ENCODE results near the gene RPL35A. TPM values are rescaled to one million over a fixed set of nuclear protein-coding genes. Genes with fewer than 3 reads are reported as not detected.
"Not testable (repeated sequence)": the region's sequence is repeated elsewhere in the genome, so short reads cannot be mapped to it uniquely, and the experiment has no call there.

Gene RPL35A
- total and polyA plus RNA-seq, 4 experiments from 2014 or later = 1,277 to 2,056 (median 1,744) TPM

GRCh38 chr3:197908957-197909701, 40.9 kb upstream of the RPL35A start:
- H3K4me3 Mint-ChIP-seq = no peak overlapping the region
- CTCF ChIA-PET (ENCODE audit: partially characterized antibody) = no interaction called here
- intact Hi-C loops (cut with micrococcal nuclease) = no loop called here

DNA sequence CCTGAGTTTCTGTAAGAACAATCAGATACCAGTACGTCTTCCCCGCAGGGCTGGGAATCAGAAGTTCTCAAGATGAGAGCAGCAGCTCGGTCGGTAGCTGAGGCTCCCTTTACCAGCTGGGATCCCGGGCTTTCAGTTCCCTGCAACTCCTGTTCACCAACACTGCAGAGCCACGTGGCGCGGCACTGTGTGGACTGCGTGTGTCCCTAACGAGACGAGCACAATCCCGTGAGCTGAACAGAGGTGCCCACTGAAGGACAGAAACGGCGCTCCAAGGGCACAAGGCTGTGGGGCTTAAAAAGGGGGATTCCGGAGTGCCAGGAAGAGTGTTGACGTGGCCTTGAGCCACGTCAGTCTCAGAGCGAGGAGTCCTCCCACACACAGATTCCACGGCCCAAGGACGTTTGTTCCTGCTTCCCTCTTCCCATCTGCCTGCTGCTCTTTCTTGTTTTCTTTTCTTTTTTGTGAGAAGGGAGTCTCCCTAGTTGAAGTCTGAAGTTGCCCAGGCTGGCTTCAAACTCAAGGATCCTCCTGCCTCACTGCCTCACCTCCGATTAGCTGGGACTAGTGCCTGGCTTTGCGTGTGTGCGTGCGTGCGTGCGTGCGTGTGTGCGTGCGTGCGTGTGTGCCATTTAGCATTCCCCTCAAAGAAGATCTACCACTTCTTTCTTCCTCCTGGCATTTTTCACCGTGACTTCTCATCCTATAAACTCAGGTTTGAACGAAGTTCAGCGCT, 37.1 kb upstream of the RPL35A start:
- Histone ChIP-seq H3K36me3 (ENCODE audit: insufficient read depth, low read length) (no peaks in the 10 kb centered on the region), H3K27ac (ENCODE audit: low read depth, low read length) (no peak overlapping the region), H3K27me3 (ENCODE audit: insufficient read depth, low read length) (no peaks in the 10 kb centered on the region), H3K4me1 (ENCODE audit: insufficient read depth, low read length) (no peaks in the 10 kb centered on the region), H3K4me3 (ENCODE audit: low read length in 2 of 2) (no peak overlapping the region), H3K9me3 (ENCODE audit: control insufficient read depth in 1 of 2, low read length in 2 of 2) (no peaks in the 10 kb centered on the region)
- Mint-ChIP-seq H3K36me3 (peaks cover 0 to 4% of the 10 kb centered on the region in 2 donors), H3K9me3 (no peaks in the 10 kb centered on the region), H3K4me1 (no peaks in the 10 kb centered on the region), H3K4me3 (peak overlapping the region in 6 of 8 donors; percentile 15 to 70 (median 42)), H3K27me3 (no peaks in the 10 kb centered on the region), H3K27ac (peak overlapping the region in 3 of 7 donors; percentile 57 to 70 (median 68))
- intact Hi-C loops (cut with micrococcal nuclease) = no loop called here
- peak in 1 of 5 donors; percentile 2 for DNase-seq
- CTCF ChIA-PET (ENCODE audit: partially characterized antibody) = interaction anchor here (0.9 kb wide), 1 partner anchor 9 kb away, joined by 3 read pairs; no protein-coding TSS in a partner anchor
- POLR2A ChIA-PET (ENCODE audit: partially characterized antibody) = no interaction called here

More at GRCh38 chr3:197908957-197909701, 40.9 kb upstream of the RPL35A start:
- POLR2A ChIA-PET (ENCODE audit: partially characterized antibody) = no interaction called here
- DNase-seq = no peak
- Mint-ChIP-seq H3K36me3 (peaks cover 0 to 3% of the 10 kb centered on the region in 2 donors), H3K9me3 (no peaks in the 10 kb centered on the region), H3K27ac (no peak overlapping the region), H3K4me1 (peaks cover 4 to 10% (median 7%) of the 10 kb centered on the region in 4 donors), H3K27me3 (no peaks in the 10 kb centered on the region)
- Histone ChIP-seq H3K27ac (ENCODE audit: low read depth, low read length) (no peak overlapping the region), H3K4me3 (ENCODE audit: low read length in 2 of 2) (no peak overlapping the region), H3K36me3 (ENCODE audit: insufficient read depth, low read length) (no peaks in the 10 kb centered on the region), H3K27me3 (ENCODE audit: insufficient read depth, low read length) (no peaks in the 10 kb centered on the region), H3K4me1 (ENCODE audit: insufficient read depth, low read length) (peaks cover 7% of the 10 kb centered on the region), H3K9me3 (ENCODE audit: control insufficient read depth in 1 of 2, low read length in 2 of 2) (no peaks in the 10 kb centered on the region)

- ChIA-PET POLR2A (ENCODE audit: partially characterized antibody) (no interaction called here), CTCF (ENCODE audit: partially characterized antibody) (interaction anchor here (1.4 kb wide), 1 partner anchor 8 kb away, joined by 4 read pairs; no protein-coding TSS in a partner anchor)
- Mint-ChIP-seq H3K9me3 (no peaks in the 10 kb centered on the region), H3K27ac (no peak overlapping the region), H3K4me1 (no peaks in the 10 kb centered on the region), H3K27me3 (no peaks in the 10 kb centered on the region), H3K4me3 (peak overlapping the region in 1 of 8 donors; percentile 64), H3K36me3 (peaks cover 0 to 4% of the 10 kb centered on the region in 2 donors)
- Histone ChIP-seq H3K27me3 (ENCODE audit: insufficient read depth, low read length) (no peaks in the 10 kb centered on the region), H3K36me3 (ENCODE audit: insufficient read depth, low read length) (no peaks in the 10 kb centered on the region), H3K9me3 (ENCODE audit: control insufficient read depth in 1 of 2, low read length in 2 of 2) (no peaks in the 10 kb centered on the region), H3K4me1 (ENCODE audit: insufficient read depth, low read length) (no peaks in the 10 kb centered on the region), H3K4me3 (ENCODE audit: low read length in 2 of 2) (no peak overlapping the region), H3K27ac (ENCODE audit: low read depth, low read length) (no peak overlapping the region)
- intact Hi-C loops (cut with micrococcal nuclease) = no loop called here
- DNase-seq = no peak
Measured at GRCh38 chr3:197913641-197914380, 36.2 kb upstream of the RPL35A start.

- DNase-seq; intact Hi-C loops (cut with micrococcal nuclease); POLR2A ChIA-PET (ENCODE audit: partially characterized antibody); CTCF ChIA-PET (ENCODE audit: partially characterized antibody); H3K27ac ChIP-seq (ENCODE audit: low read depth, low read length); H3K36me3 ChIP-seq (ENCODE audit: insufficient read depth, low read length); H3K4me1 ChIP-seq (ENCODE audit: insufficient read depth, low read length); H3K27me3 ChIP-seq (ENCODE audit: insufficient read depth, low read length); H3K4me3 ChIP-seq (ENCODE audit: low read length in 2 of 2); H3K4me1 Mint-ChIP-seq; H3K9me3 Mint-ChIP-seq; H3K27me3 Mint-ChIP-seq; H3K9me3 ChIP-seq (ENCODE audit: control insufficient read depth in 1 of 2, low read length in 2 of 2); H3K4me3 Mint-ChIP-seq: not testable (repeated sequence)
- Mint-ChIP-seq H3K36me3 (peaks cover 20 to 27% of the 10 kb centered on the region in 2 donors), H3K27ac (peak overlapping the region in 1 of 7 donors; percentile 36)
Measured at GRCh38 chr3:197921429-197922275, 28.3 kb upstream of the RPL35A start.

GRCh38 chr3:197926418-197926817, 23.6 kb upstream of the RPL35A start:
- Mint-ChIP-seq H3K36me3 (peaks cover 32 to 48% of the 10 kb centered on the region in 2 donors), H3K4me1 (no peaks in the 10 kb centered on the region), H3K27ac (no peak overlapping the region), H3K4me3 (no peak overlapping the region), H3K27me3 (no peaks in the 10 kb centered on the region), H3K9me3 (peaks cover 0 to 8% (median 0%) of the 10 kb centered on the region in 8 donors)
- POLR2A ChIA-PET (ENCODE audit: partially characterized antibody) = no interaction called here
- intact Hi-C loops (cut with micrococcal nuclease) = no loop called here
- CTCF ChIA-PET (ENCODE audit: partially characterized antibody) = no interaction called here
- no peaks in the 10 kb centered on the region for H3K4me1 ChIP-seq (ENCODE audit: insufficient read depth, low read length)
- no peaks in the 10 kb centered on the region for H3K27me3 ChIP-seq (ENCODE audit: insufficient read depth, low read length)
- H3K27ac ChIP-seq (ENCODE audit: low read depth, low read length) = no peak overlapping the region
- H3K4me3 ChIP-seq (ENCODE audit: low read length in 2 of 2) = no peak overlapping the region
- DNase-seq = no peak
- H3K9me3 ChIP-seq (ENCODE audit: control insufficient read depth in 1 of 2, low read length in 2 of 2) = no peaks in the 10 kb centered on the region
- H3K36me3 ChIP-seq (ENCODE audit: insufficient read depth, low read length) = no peaks in the 10 kb centered on the region

- H3K27me3 Mint-ChIP-seq; POLR2A ChIA-PET (ENCODE audit: partially characterized antibody); H3K9me3 Mint-ChIP-seq; H3K27me3 ChIP-seq (ENCODE audit: insufficient read depth, low read length); H3K36me3 ChIP-seq (ENCODE audit: insufficient read depth, low read length); H3K4me1 Mint-ChIP-seq; intact Hi-C loops (cut with micrococcal nuclease); H3K27ac ChIP-seq (ENCODE audit: low read depth, low read length); H3K4me1 ChIP-seq (ENCODE audit: insufficient read depth, low read length); DNase-seq; H3K27ac Mint-ChIP-seq; H3K4me3 ChIP-seq (ENCODE audit: low read length in 2 of 2); H3K4me3 Mint-ChIP-seq; H3K9me3 ChIP-seq (ENCODE audit: control insufficient read depth in 1 of 2, low read length in 2 of 2); CTCF ChIA-PET (ENCODE audit: partially characterized antibody): not testable (repeated sequence)
- H3K36me3 Mint-ChIP-seq = peaks cover 28 to 43% of the 10 kb centered on the region in 2 donors
Measured at GRCh38 chr3:197927578-197927977, 22.4 kb upstream of the RPL35A start.
